Effector memory CD4-positive, alpha-beta T cell (primary cell): ENCODE data around the gene SLC6A1.
"Not testable (repeated sequence)": the region's sequence is repeated elsewhere in the genome, so short reads cannot be mapped to it uniquely, and the experiment has no call there.

ENCODE experiments used
- DNase-seq, 3 donors: peaks; one replicate each; pipeline ENCODE4 v3.0.0-alpha.2; 2020
- H3K27ac ChIP-seq: 2 replicates; pipeline ENCODE4 v1.7.0; 2013; ENCODE audit warnings: mild to moderate bottlenecking, low read length, moderate library complexity; ENCODE audit not compliant: insufficient read depth, poor library complexity, severe bottlenecking
- H3K27me3 ChIP-seq: replicated peaks from 2 replicates; pipeline ENCODE4 v1.7.0; 2013; ENCODE audit warnings: mild to moderate bottlenecking, low read length; ENCODE audit not compliant: insufficient read depth, control insufficient read depth, poor library complexity, severe bottlenecking
- H3K36me3 ChIP-seq: 2 replicates; pipeline ENCODE4 v1.7.0; 2013; ENCODE audit warnings: mild to moderate bottlenecking, low read length, moderate library complexity; ENCODE audit not compliant: control insufficient read depth, insufficient read depth
- H3K4me1 ChIP-seq: 2 replicates; pipeline ENCODE4 v1.7.0; 2013; ENCODE audit warnings: low read length, mild to moderate bottlenecking; ENCODE audit not compliant: control insufficient read depth, insufficient read depth, poor library complexity, severe bottlenecking
- H3K4me3 ChIP-seq: 2 replicates; pipeline ENCODE4 v1.7.0; 2013; ENCODE audit warnings: low read length, low read depth, mild to moderate bottlenecking; ENCODE audit not compliant: insufficient read depth, poor library complexity, severe bottlenecking
- H3K9me3 ChIP-seq: 2 replicates; pipeline ENCODE4 v1.7.0; 2013; ENCODE audit warnings: mild to moderate bottlenecking, low read length, moderate library complexity; ENCODE audit not compliant: control insufficient read depth

The SLC6A1 gene

GRCh38 chr3:11055496-11055895, 62.9 kb downstream of the SLC6A1 start:
- DNase-seq, result no peak
- H3K9me3 ChIP-seq, result no peaks in the 10 kb centered on the region
- H3K27me3 ChIP-seq, result no peaks in the 10 kb centered on the region
- no peaks in the 10 kb centered on the region for H3K4me1 ChIP-seq
- H3K36me3 ChIP-seq, result no peaks in the 10 kb centered on the region
- no peak overlapping the region for H3K27ac ChIP-seq
- no peak overlapping the region for H3K4me3 ChIP-seq

GRCh38 chr3:11056531-11057050, 64.0 kb downstream of the SLC6A1 start:
- Histone ChIP-seq H3K27me3 (no peaks in the 10 kb centered on the region), H3K4me1 (no peaks in the 10 kb centered on the region)
- no peak for DNase-seq

GRCh38 chr3:11057655-11058054, 65.1 kb downstream of the SLC6A1 start:
- DNase-seq, result no peak
- no peak overlapping the region for H3K4me3 ChIP-seq
- H3K36me3 ChIP-seq, result no peaks in the 10 kb centered on the region
- H3K27ac ChIP-seq, result no peak overlapping the region
- H3K9me3 ChIP-seq, result no peaks in the 10 kb centered on the region
- no peaks in the 10 kb centered on the region for H3K27me3 ChIP-seq
- no peaks in the 10 kb centered on the region for H3K4me1 ChIP-seq

More at GRCh38 chr3:11056531-11057050, 64.0 kb downstream of the SLC6A1 start:
- Histone ChIP-seq H3K27ac (no peak overlapping the region), H3K4me3 (no peak overlapping the region), H3K36me3 (no peaks in the 10 kb centered on the region), H3K9me3 (no peaks in the 10 kb centered on the region)

GRCh38 chr3:11059090-11059798, 66.7 kb downstream of the SLC6A1 start:
- Histone ChIP-seq H3K4me3 (no peak overlapping the region), H3K9me3 (no peaks in the 10 kb centered on the region), H3K4me1 (no peaks in the 10 kb centered on the region), H3K27ac (no peak overlapping the region), H3K36me3 (no peaks in the 10 kb centered on the region), H3K27me3 (no peaks in the 10 kb centered on the region)
- DNase-seq, result no peak

GRCh38 chr3:11059799-11060115, 67.2 kb downstream of the SLC6A1 start:
- no peak for DNase-seq
- no peak overlapping the region for H3K4me3 ChIP-seq
- H3K9me3 ChIP-seq, result no peaks in the 10 kb centered on the region
- H3K4me1 ChIP-seq, result no peaks in the 10 kb centered on the region
- H3K36me3 ChIP-seq, result no peaks in the 10 kb centered on the region
- no peak overlapping the region for H3K27ac ChIP-seq
- no peaks in the 10 kb centered on the region for H3K27me3 ChIP-seq

GRCh38 chr3:11060500-11061251, 68.1 kb downstream of the SLC6A1 start:
- Histone ChIP-seq H3K9me3 (no peaks in the 10 kb centered on the region), H3K4me1 (no peaks in the 10 kb centered on the region), H3K27me3 (no peaks in the 10 kb centered on the region), H3K27ac (no peak overlapping the region), H3K4me3 (no peak overlapping the region), H3K36me3 (no peaks in the 10 kb centered on the region)
- no peak for DNase-seq

GRCh38 chr3:11061268-11061871, 68.8 kb downstream of the SLC6A1 start:
- H3K27me3 ChIP-seq, DNase-seq, H3K4me3 ChIP-seq, H3K27ac ChIP-seq, H3K4me1 ChIP-seq, H3K36me3 ChIP-seq, H3K9me3 ChIP-seq: not testable (repeated sequence)

GRCh38 chr3:11062704-11063103, 70.2 kb downstream of the SLC6A1 start:
- no peak overlapping the region for H3K4me3 ChIP-seq
- H3K36me3 ChIP-seq, result no peaks in the 10 kb centered on the region
- no peaks in the 10 kb centered on the region for H3K4me1 ChIP-seq
- H3K27ac ChIP-seq, result no peak overlapping the region
- H3K27me3 ChIP-seq, result no peaks in the 10 kb centered on the region
- DNase-seq, result no peak
- no peaks in the 10 kb centered on the region for H3K9me3 ChIP-seq

GRCh38 chr3:11071096-11071755, 78.7 kb downstream of the SLC6A1 start:
- H3K27ac ChIP-seq, result no peak overlapping the region
- H3K9me3 ChIP-seq, result no peaks in the 10 kb centered on the region
- DNase-seq, result no peak
- no peaks in the 10 kb centered on the region for H3K27me3 ChIP-seq
- no peaks in the 10 kb centered on the region for H3K36me3 ChIP-seq
- no peak overlapping the region for H3K4me3 ChIP-seq
- no peaks in the 10 kb centered on the region for H3K4me1 ChIP-seq
